HepG2 (cell line): ENCODE measurements around the gene RILP. TPM values are rescaled to one million over a fixed set of nuclear protein-coding genes. Genes with fewer than 3 reads are reported as not detected.

Experiments used
- ATF7 ChIP-seq, 2 experiments: fragments of 450-650 bp in 1 of 2; sonication (generic) in 1 of 2; formaldehyde crosslinking in 1 of 2; IDR thresholded peaks; 2 replicates each; pipeline versions ENCODE4 v1.4.0 to v1.6.1; 2016 to 2020; ENCODE audit warnings: antibody characterized with exemption in 1 of 2, mild to moderate bottlenecking in 1 of 2, missing genetic modification reagents in 1 of 2
- BCL6 ChIP-seq: IDR thresholded peaks from 2 replicates; pipeline ENCODE4 v1.6.1; 2016; ENCODE audit warnings: missing genetic modification reagents, missing compliant biosample characterization
- FUBP1 ChIP-seq: sonication (generic); formaldehyde crosslinking; IDR thresholded peaks from 2 replicates; pipeline ENCODE4 v1.5.1; 2020; ENCODE audit warnings: missing genetic modification reagents, mild to moderate bottlenecking, borderline replicate concordance
- GTF3A ChIP-seq: sonication (generic); formaldehyde crosslinking; conservative IDR thresholded peaks from 2 replicates; pipeline ENCODE4 v1.4.0; 2020; ENCODE audit warnings: mild to moderate bottlenecking, missing genetic modification reagents
- HNF1A ChIP-seq, 2 experiments: sonication (generic) in 1 of 2; formaldehyde crosslinking in 1 of 2; IDR thresholded peaks; 2 replicates each; pipeline versions ENCODE4 v1.4.0 to v1.6.1; 2016 to 2020; ENCODE audit warnings: borderline replicate concordance in 1 of 2, low read depth in 1 of 2, mild to moderate bottlenecking in 1 of 2, missing genetic modification reagents in 1 of 2
- HNRNPK ChIP-seq: fragments of 200-400 bp; formaldehyde crosslinking; IDR thresholded peaks from 2 replicates; pipeline ENCODE4 v1.6.1; 2018; ENCODE audit warnings: low read length, low read depth, moderate library complexity, mild to moderate bottlenecking; ENCODE audit not compliant: poor library complexity, severe bottlenecking
- MXD1 ChIP-seq: sonication (generic); formaldehyde crosslinking; IDR thresholded peaks from 2 replicates; pipeline ENCODE4 v1.4.0; 2020; ENCODE audit warnings: mild to moderate bottlenecking, missing genetic modification reagents
- SNAPC2 ChIP-seq: sonication (generic); formaldehyde crosslinking; IDR thresholded peaks from 2 replicates; pipeline ENCODE4 v1.8.1; 2022; ENCODE audit warnings: mild to moderate bottlenecking, missing genetic modification reagents
- TBP ChIP-seq: sonication (generic); formaldehyde crosslinking; IDR thresholded peaks from 2 replicates; pipeline ENCODE4 v1.5.0; 2020; ENCODE audit warnings: missing genetic modification reagents
- TCF7L2 ChIP-seq: IDR thresholded peaks from 2 replicates; pipeline ENCODE4 v1.6.1; 2011; ENCODE audit warnings: mild to moderate bottlenecking, low read depth, low read length, moderate library complexity
- TFAP4 ChIP-seq: sonication (generic); IDR thresholded peaks from 2 replicates; pipeline ENCODE4 v1.6.1; 2016; ENCODE audit warnings: low read depth, borderline replicate concordance
- ZNF20 ChIP-seq: sonication (generic); formaldehyde crosslinking; IDR thresholded peaks from 2 replicates; pipeline ENCODE4 v1.4.0; 2020; ENCODE audit warnings: mild to moderate bottlenecking, moderate library complexity, missing genetic modification reagents
- ZNF501 ChIP-seq: sonication (generic); formaldehyde crosslinking; IDR thresholded peaks from 2 replicates; pipeline ENCODE4 v1.5.1; 2020; ENCODE audit warnings: mild to moderate bottlenecking, moderate library complexity, missing genetic modification reagents
- ZNF552 ChIP-seq: sonication (generic); formaldehyde crosslinking; IDR thresholded peaks from 2 replicates; pipeline ENCODE4 v1.9.0; 2022; ENCODE audit warnings: missing genetic modification reagents, mild to moderate bottlenecking, borderline replicate concordance
- ZNF569 ChIP-seq: sonication (generic); formaldehyde crosslinking; IDR thresholded peaks from 2 replicates; pipeline ENCODE4 v1.5.0; 2020; ENCODE audit warnings: mild to moderate bottlenecking, missing genetic modification reagents, moderate library complexity, borderline replicate concordance
- ZNF607 ChIP-seq: sonication (generic); formaldehyde crosslinking; IDR thresholded peaks from 2 replicates; pipeline ENCODE4 v1.5.1; 2020; ENCODE audit warnings: missing genetic modification reagents, mild to moderate bottlenecking, borderline replicate concordance
- ZNF883 ChIP-seq: sonication (generic); formaldehyde crosslinking; IDR thresholded peaks from 2 replicates; pipeline ENCODE4 v1.5.1; 2020; ENCODE audit warnings: mild to moderate bottlenecking, missing genetic modification reagents; ENCODE audit errors: not compliant biosample characterization
- polyA plus RNA-seq, 8 experiments: library from polyadenylated mRNA; depleted of rRNA in 3 of 8; stranded (reverse) in 7 of 8; unstranded in 1 of 8; fragments of >200 nt; fragmentation: Illumina TruSeq in 4 of 8; extraction: Trizol in 4 of 8; gene quantifications; 2 replicates each; pipeline versions ENCODE4 v1.2.1 to v1.2.3, GENCODE V29; 2011 to 2016; ENCODE audit warnings: low read depth in 4 of 8, missing spikeins in 1 of 8, mixed read lengths in 1 of 8; ENCODE audit not compliant: insufficient read depth in 1 of 8
- total RNA-seq, 5 experiments: library from RNA; depleted of rRNA; stranded (reverse); fragments of >200 nt; fragmentation: Illumina TruSeq; extraction: Trizol; gene quantifications; 2 replicates each; pipeline ENCODE4 v1.2.3, GENCODE V29; 2016; ENCODE audit warnings: low read depth in 1 of 5

Gene RILP
- total and polyA plus RNA-seq, 2 of the 13 experiments (the other 11 are each of a cell fraction or from before 2014, with no cell fraction given), result 6.6 to 8.1 TPM

GRCh38 chr17:1597861-1598342, 51.8 kb downstream of the RILP start (continued):
- TF ChIP-seq HNF1A (IDR thresholded peaks at IDR 0.05; ENCODE audit: low read depth) (no peak), HNF1A (CRISPR knock-in tag; IDR thresholded peaks at IDR 0.05; ENCODE audit: borderline replicate concordance) (peak; percentile 34; the same call in 1 of the 2 replicates), TFAP4 (peak; percentile 28; the same call in 1 of the 2 replicates), FUBP1 (CRISPR knock-in tag) (no peak), MXD1 (no peak), SNAPC2 (CRISPR knock-in tag) (no peak), TBP (CRISPR knock-in tag) (no peak), ZNF20 (no peak), ATF7 (IDR thresholded peaks at IDR 0.05) (no peak), ATF7 (CRISPR knock-in tag; IDR thresholded peaks at IDR 0.05) (no peak), ZNF552 (no peak), HNRNPK (no peak), ZNF501 (CRISPR knock-in tag) (peak; percentile 67; the same call in 1 of the 2 replicates), ZNF569 (CRISPR knock-in tag) (no peak), BCL6 (CRISPR knock-in tag) (peak; percentile 60), ZNF607 (CRISPR knock-in tag) (peak; percentile 47; the same call in 1 of the 2 replicates), GTF3A (CRISPR knock-in tag) (no peak), TCF7L2 (no peak), ZNF883 (CRISPR knock-in tag) (no peak)
